Mesenchymal stem cell (in vitro differentiated cells and primary cell): ENCODE measurements around the gene CHST11.

Source experiments
- DNase-seq: peaks from one replicate; pipeline ENCODE4 v3.0.0-alpha.2; 2013
- H2AFZ ChIP-seq: one replicate; pipeline ENCODE4 v1.6.1; 2013; ENCODE audit warnings: low read depth, mild to moderate bottlenecking, control low read depth, inconsistent platforms, low read length, moderate library complexity
- H2AK5ac ChIP-seq: 2 replicates; pipeline ENCODE4 v1.6.1; 2013; ENCODE audit warnings: low read length, moderate library complexity, mild to moderate bottlenecking, inconsistent platforms; ENCODE audit not compliant: severe bottlenecking
- H2BK120ac ChIP-seq: one replicate; pipeline ENCODE4 v1.6.1; 2013; ENCODE audit warnings: low read depth, mild to moderate bottlenecking, inconsistent platforms, low read length, moderate library complexity
- H2BK12ac ChIP-seq, 2 experiments: one replicate each; pipeline ENCODE4 v1.6.1; 2013; ENCODE audit warnings: inconsistent platforms in 2 of 2, low read length in 2 of 2, mild to moderate bottlenecking in 2 of 2, moderate library complexity in 2 of 2, control low read depth in 1 of 2
- H2BK15ac ChIP-seq: one replicate; pipeline ENCODE4 v1.6.1; 2013; ENCODE audit warnings: mild to moderate bottlenecking, low read depth, inconsistent platforms; ENCODE audit not compliant: poor library complexity, severe bottlenecking
- H2BK5ac ChIP-seq: 2 replicates; pipeline ENCODE4 v1.6.1; 2013; ENCODE audit warnings: low read depth, mild to moderate bottlenecking, low read length, control low read depth, inconsistent platforms; ENCODE audit not compliant: poor library complexity, severe bottlenecking
- H3K14ac ChIP-seq, 2 experiments: one replicate each; pipeline ENCODE4 v1.6.1; 2013; ENCODE audit warnings: inconsistent platforms in 2 of 2, low read length in 2 of 2, control low read depth in 1 of 2, mild to moderate bottlenecking in 1 of 2, moderate library complexity in 1 of 2
- H3K18ac ChIP-seq, 2 experiments: one replicate each; pipeline ENCODE4 v1.6.1; 2013; ENCODE audit warnings: inconsistent platforms in 2 of 2, low read length in 2 of 2, control low read depth in 1 of 2, low read depth in 1 of 2, mild to moderate bottlenecking in 1 of 2
- H3K23ac ChIP-seq, 2 experiments: one replicate each; pipeline ENCODE4 v1.6.1; 2013; ENCODE audit warnings: inconsistent platforms in 2 of 2, low read length in 2 of 2, mild to moderate bottlenecking in 2 of 2, moderate library complexity in 2 of 2, control low read depth in 1 of 2
- H3K27ac ChIP-seq: 2 replicates; pipeline ENCODE4 v1.5.1; 2013; ENCODE audit warnings: mild to moderate bottlenecking, moderate library complexity, low read length, control low read depth, inconsistent platforms; ENCODE audit not compliant: poor library complexity, severe bottlenecking
- H3K27me3 ChIP-seq, 2 experiments: 2 replicates each; pipeline versions ENCODE4 v1.6.1 to v1.7.0; 2013; ENCODE audit warnings: low read length in 2 of 2, mild to moderate bottlenecking in 2 of 2, moderate library complexity in 2 of 2, control low read depth in 1 of 2, inconsistent platforms in 1 of 2; ENCODE audit not compliant: control insufficient read depth in 1 of 2, insufficient read depth in 1 of 2
- H3K36me3 ChIP-seq, 2 experiments: 2 replicates each; pipeline versions ENCODE4 v1.6.1 to v1.7.0; 2013; ENCODE audit warnings: low read length in 2 of 2, control low read depth in 1 of 2, inconsistent platforms in 1 of 2, low read depth in 1 of 2, mild to moderate bottlenecking in 1 of 2; ENCODE audit not compliant: insufficient read depth in 2 of 2, control insufficient read depth in 1 of 2
- H3K4ac ChIP-seq, 2 experiments: one replicate each; pipeline ENCODE4 v1.6.1; 2013; ENCODE audit warnings: inconsistent platforms in 2 of 2, low read length in 2 of 2, mild to moderate bottlenecking in 2 of 2, moderate library complexity in 2 of 2, control low read depth in 1 of 2, low read depth in 1 of 2
- H3K4me1 ChIP-seq: 2 replicates; pipeline ENCODE4 v1.6.1; 2013; ENCODE audit warnings: low read depth, low read length, control low read depth; ENCODE audit not compliant: control insufficient read depth, insufficient read depth
- H3K4me2 ChIP-seq: 2 replicates; pipeline ENCODE4 v1.6.1; 2013; ENCODE audit warnings: low read length, mild to moderate bottlenecking, inconsistent platforms; ENCODE audit not compliant: poor library complexity, severe bottlenecking
- H3K4me3 ChIP-seq, 2 experiments: 2 replicates each; pipeline versions ENCODE4 v1.5.1 to v1.7.0; 2013; ENCODE audit warnings: low read length in 2 of 2, mild to moderate bottlenecking in 2 of 2, control low read depth in 1 of 2, low read depth in 1 of 2; ENCODE audit not compliant: insufficient read depth in 1 of 2
- H3K79me1 ChIP-seq: replicated peaks from 2 replicates; pipeline ENCODE4 v1.6.1; 2013; ENCODE audit warnings: mild to moderate bottlenecking, control low read depth, low read length, inconsistent platforms; ENCODE audit not compliant: poor library complexity, severe bottlenecking
- H3K9ac ChIP-seq: 2 replicates; pipeline ENCODE4 v1.7.0; 2013; ENCODE audit warnings: mild to moderate bottlenecking, low read length, moderate library complexity
- H3K9me3 ChIP-seq: 2 replicates; pipeline ENCODE4 v1.7.0; 2013; ENCODE audit warnings: mild to moderate bottlenecking, low read length; ENCODE audit not compliant: control insufficient read depth
- H4K8ac ChIP-seq: one replicate; pipeline ENCODE4 v1.6.1; 2013; ENCODE audit warnings: inconsistent platforms, mild to moderate bottlenecking, low read length, moderate library complexity
- H4K91ac ChIP-seq: one replicate; pipeline ENCODE4 v1.6.1; 2013; ENCODE audit warnings: mild to moderate bottlenecking, low read length, inconsistent platforms
- WGBS: methylation state at CpG from one replicate; pipeline ENCODE4 v1.1.7; 2013; ENCODE audit warnings: mixed read lengths; 5-methylcytosine and 5-hydroxymethylcytosine counted together

Gene CHST11

GRCh38 chr12:104749545-104749944, 292.8 kb downstream of the CHST11 start:
- Histone ChIP-seq H3K27ac (no peak overlapping the region), H4K8ac (no peak overlapping the region), H4K91ac (no peak overlapping the region), H3K14ac (no peak overlapping the region), H3K36me3 (no peaks in the 10 kb centered on the region), H3K4me1 (no peaks in the 10 kb centered on the region), H3K79me1 (no peaks in the 10 kb centered on the region), H2BK15ac (no peak overlapping the region), H3K4me2 (no peak overlapping the region), H3K27me3 (peaks cover 0 to 22% of the 10 kb centered on the region in 2 experiments), H3K23ac (no peak overlapping the region), H3K9me3 (no peaks in the 10 kb centered on the region), H3K4me3 (no peak overlapping the region), H2BK12ac (peak overlapping the region in 1 of 2 experiments; percentile 40), H2AK5ac (no peak overlapping the region), H3K4ac (no peak overlapping the region), H2BK120ac (peak overlapping the region; percentile 76), H3K9ac (no peak overlapping the region), H2BK5ac (no peak overlapping the region), H3K18ac (peak overlapping the region in 1 of 2 experiments; percentile 64), H2AFZ (no peak overlapping the region)
- 93% methylated on average over 4 of the region's 4 CpGs for WGBS
- peak; percentile 14 for DNase-seq

GRCh38 chr12:104750061-104750460, 293.3 kb downstream of the CHST11 start:
- Histone ChIP-seq H3K79me1 (no peaks in the 10 kb centered on the region), H3K4me1 (no peaks in the 10 kb centered on the region), H2BK5ac (no peak overlapping the region), H3K23ac (no peak overlapping the region), H3K9me3 (no peaks in the 10 kb centered on the region), H3K4ac (no peak overlapping the region), H4K8ac (no peak overlapping the region), H2AK5ac (no peak overlapping the region), H3K14ac (no peak overlapping the region), H2AFZ (no peak overlapping the region), H2BK12ac (no peak overlapping the region), H3K9ac (no peak overlapping the region), H3K18ac (no peak overlapping the region), H3K36me3 (no peaks in the 10 kb centered on the region), H2BK120ac (no peak overlapping the region), H3K27ac (no peak overlapping the region), H3K27me3 (peaks cover 0 to 22% of the 10 kb centered on the region in 2 experiments), H4K91ac (no peak overlapping the region), H2BK15ac (no peak overlapping the region), H3K4me2 (no peak overlapping the region), H3K4me3 (no peak overlapping the region)
- WGBS: 33% methylated on average over 4 of the region's 5 CpGs
- peak; percentile 87 for DNase-seq

- Histone ChIP-seq H4K8ac (no peak overlapping the region), H3K4me1 (no peaks in the 10 kb centered on the region), H2BK120ac (no peak overlapping the region), H4K91ac (no peak overlapping the region), H3K23ac (no peak overlapping the region), H3K79me1 (no peaks in the 10 kb centered on the region), H3K4ac (no peak overlapping the region), H3K36me3 (no peaks in the 10 kb centered on the region), H3K4me3 (no peak overlapping the region), H3K14ac (no peak overlapping the region), H2AFZ (no peak overlapping the region), H3K18ac (no peak overlapping the region), H2AK5ac (no peak overlapping the region), H3K27me3 (peaks cover 0 to 18% of the 10 kb centered on the region in 2 experiments), H3K4me2 (no peak overlapping the region), H2BK12ac (no peak overlapping the region), H3K9ac (no peak overlapping the region), H2BK5ac (no peak overlapping the region), H3K27ac (no peak overlapping the region), H2BK15ac (no peak overlapping the region), H3K9me3 (no peaks in the 10 kb centered on the region)
- WGBS: no CpG with 5 or more reads among the region's 1 CpG
- no peak for DNase-seq
Measured at GRCh38 chr12:104751120-104751519, 294.4 kb downstream of the CHST11 start.

- no peak overlapping the region for H3K9ac ChIP-seq
- no peak for DNase-seq
- H2BK5ac ChIP-seq: no peak overlapping the region
- H3K23ac ChIP-seq: no peak overlapping the region
- no peak overlapping the region for H3K4me3 ChIP-seq
- H3K79me1 ChIP-seq: no peaks in the 10 kb centered on the region
- H3K27ac ChIP-seq: no peak overlapping the region
- no peak overlapping the region for H4K8ac ChIP-seq
- H3K4ac ChIP-seq: no peak overlapping the region
- H3K14ac ChIP-seq: no peak overlapping the region
- H3K4me1 ChIP-seq: no peaks in the 10 kb centered on the region
- H3K27me3 ChIP-seq: peaks cover 0 to 14% of the 10 kb centered on the region in 2 experiments
- no peak overlapping the region for H2AFZ ChIP-seq
- no peak overlapping the region for H3K18ac ChIP-seq
- no peak overlapping the region for H2BK120ac ChIP-seq
- no peak overlapping the region for H2BK12ac ChIP-seq
- no peak overlapping the region for H2AK5ac ChIP-seq
- H3K36me3 ChIP-seq: no peaks in the 10 kb centered on the region
- no peak overlapping the region for H4K91ac ChIP-seq
- no peak overlapping the region for H2BK15ac ChIP-seq
- H3K4me2 ChIP-seq: no peak overlapping the region
- 100% methylated on average over 2 of the region's 3 CpGs for WGBS
- no peaks in the 10 kb centered on the region for H3K9me3 ChIP-seq
Measured at GRCh38 chr12:104751594-104751993, 294.8 kb downstream of the CHST11 start.
